Measurements from ENCODE around the gene LMF1. TPM values are rescaled to one million over a fixed set of nuclear protein-coding genes. Genes with fewer than 3 reads are reported as not detected.
A peak's percentile ranks its signal among the peaks of the same experiment; 100 is the strongest.

LMF1 gene
- polyA plus RNA-seq, 1 donor from 2014 or later, result 16.2 TPM

GRCh38 chr16:982145-983043 is 11.6 kb upstream of the LMF1 start:
- H3K27ac ChIP-seq (ENCODE audit: low read length), result no peak overlapping the region
- TF ChIP-seq MXI1 (conservative IDR thresholded peaks at IDR 0.05; ENCODE audit: poor library complexity, severe bottlenecking) (peak; percentile 51), POLR2AphosphoS5 (IDR thresholded peaks at IDR 0.05) (no peak)
- H3K36me3 ChIP-seq (ENCODE audit: insufficient read depth, low read length), result no peaks in the 10 kb centered on the region
- H3K9me2 ChIP-seq (ENCODE audit: insufficient read depth, low read length), result no peaks in the 10 kb centered on the region
- peak overlapping the region; percentile 66 for H3K4me3 ChIP-seq (ENCODE audit: low read length)
- H3F3A ChIP-seq (ENCODE audit: insufficient read depth, low read length, poor library complexity, severe bottlenecking), result no peaks in the 10 kb centered on the region
- H3K9me3 ChIP-seq (ENCODE audit: low read length), result no peaks in the 10 kb centered on the region
- no peak overlapping the region for H2AFZ ChIP-seq (ENCODE audit: low read depth, low read length)
- H3K4me2 ChIP-seq (ENCODE audit: low read length), result no peak overlapping the region
- H3K9ac ChIP-seq (ENCODE audit: low read length), result peak overlapping the region; percentile 40
- H3K79me2 ChIP-seq (replicated peaks; ENCODE audit: insufficient read depth, low read length), result no peaks in the 10 kb centered on the region
- no peaks in the 10 kb centered on the region for H4K20me1 ChIP-seq (ENCODE audit: insufficient read depth)
- H3K27me3 ChIP-seq (ENCODE audit: insufficient read depth, low read depth, low read length), result peaks cover 29% of the 10 kb centered on the region

DNA sequence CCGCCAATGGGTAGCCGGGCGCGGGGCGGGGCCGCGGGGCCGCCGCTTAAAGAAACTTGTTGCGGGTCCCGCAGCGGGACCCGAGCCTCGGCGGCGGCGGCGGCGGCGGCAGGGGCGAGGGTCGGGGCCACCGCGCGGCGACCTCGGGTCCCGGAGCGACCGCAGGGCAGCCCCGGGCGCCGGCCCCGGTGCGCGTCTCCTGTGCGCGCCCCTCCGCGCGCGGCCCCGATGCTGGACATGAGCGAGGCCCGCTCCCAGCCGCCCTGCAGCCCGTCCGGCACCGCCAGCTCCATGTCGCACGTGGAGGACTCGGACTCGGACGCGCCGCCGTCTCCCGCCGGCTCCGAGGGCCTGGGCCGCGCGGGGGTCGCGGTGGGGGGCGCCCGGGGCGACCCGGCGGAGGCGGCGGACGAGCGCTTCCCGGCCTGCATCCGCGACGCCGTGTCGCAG is 10.9 kb upstream of the LMF1 start, which contains the start of gene SOX8:
SOX8 (plus strand) TSS at position 76 of the 450 bp plus-strand sequence; CDS start at position 229, 153 bp downstream.
- Histone ChIP-seq H4K20me1 (ENCODE audit: insufficient read depth) (no peaks in the 10 kb centered on the region), H3K79me2 (replicated peaks; ENCODE audit: insufficient read depth, low read length) (no peaks in the 10 kb centered on the region), H3K4me3 (ENCODE audit: low read length) (peak within 1 kb of the TSS; percentile 66), H3K9me2 (ENCODE audit: insufficient read depth, low read length) (no peaks in the 10 kb centered on the region), H3K36me3 (ENCODE audit: insufficient read depth, low read length) (no peaks in the 10 kb centered on the region), H3K9ac (ENCODE audit: low read length) (peak within 1 kb of the TSS; percentile 60), H3K27me3 (ENCODE audit: insufficient read depth, low read depth, low read length) (peaks cover 29% of the 10 kb centered on the region), H3K4me2 (ENCODE audit: low read length) (no peak within 1 kb of the TSS), H3K27ac (ENCODE audit: low read length) (no peak within 1 kb of the TSS), H3K9me3 (ENCODE audit: low read length) (no peaks in the 10 kb centered on the region), H3F3A (ENCODE audit: insufficient read depth, low read length, poor library complexity, severe bottlenecking) (no peaks in the 10 kb centered on the region), H2AFZ (ENCODE audit: low read depth, low read length) (no peak within 1 kb of the TSS)
- TF ChIP-seq MXI1 (conservative IDR thresholded peaks at IDR 0.05; ENCODE audit: poor library complexity, severe bottlenecking) (peak; percentile 60), EZH2 (IDR thresholded peaks at IDR 0.05; ENCODE audit: borderline replicate concordance, insufficient read depth, low read length, poor library complexity, severe bottlenecking) (no peak)

- Histone ChIP-seq H3K27ac (ENCODE audit: low read length) (no peak overlapping the region), H3K27me3 (ENCODE audit: insufficient read depth, low read depth, low read length) (peaks cover 29% of the 10 kb centered on the region), H2AFZ (ENCODE audit: low read depth, low read length) (no peak overlapping the region)
Measured at GRCh38 chr16:980595-980854, 9.7 kb upstream of the LMF1 start.

More at GRCh38 chr16:980595-980854, 9.7 kb upstream of the LMF1 start:
- Histone ChIP-seq H3K4me3 (ENCODE audit: low read length) (peak overlapping the region; percentile 63), H3K4me2 (ENCODE audit: low read length) (no peak overlapping the region), H3K9me3 (ENCODE audit: low read length) (no peaks in the 10 kb centered on the region), H3K79me2 (replicated peaks; ENCODE audit: insufficient read depth, low read length) (no peaks in the 10 kb centered on the region), H4K20me1 (ENCODE audit: insufficient read depth) (no peaks in the 10 kb centered on the region), H3K9ac (ENCODE audit: low read length) (peak overlapping the region; percentile 60), H3K9me2 (ENCODE audit: insufficient read depth, low read length) (no peaks in the 10 kb centered on the region), H3F3A (ENCODE audit: insufficient read depth, low read length, poor library complexity, severe bottlenecking) (no peaks in the 10 kb centered on the region), H3K36me3 (ENCODE audit: insufficient read depth, low read length) (no peaks in the 10 kb centered on the region)
- TF ChIP-seq REST (IDR thresholded peaks at IDR 0.05; ENCODE audit: borderline replicate concordance) (no peak), CTCF (IDR thresholded peaks at IDR 0.05; ENCODE audit: poor library complexity, severe bottlenecking) (no peak), POLR2AphosphoS5 (IDR thresholded peaks at IDR 0.05) (no peak), EP300 (conservative IDR thresholded peaks at IDR 0.05; ENCODE audit: poor library complexity, severe bottlenecking) (no peak), MXI1 (conservative IDR thresholded peaks at IDR 0.05; ENCODE audit: poor library complexity, severe bottlenecking) (no peak), RAD21 (conservative IDR thresholded peaks at IDR 0.05) (no peak), TAF1 (IDR thresholded peaks at IDR 0.05; ENCODE audit: low read depth) (no peak)

Data from neural cell (in vitro differentiated cells).